Dedifferentiated amniotic fluid mesenchymal stem cell (primary cell): Measurements from ENCODE around the gene BPTF.
"Not testable (repeated sequence)": the region's sequence is repeated elsewhere in the genome, so short reads cannot be mapped to it uniquely, and the experiment has no call there.

ENCODE experiments used
- DNase-seq: peaks from one replicate; pipeline ENCODE4 v3.0.0-alpha.2; 2016; ENCODE audit errors: extremely low spot score

BPTF gene

DNA sequence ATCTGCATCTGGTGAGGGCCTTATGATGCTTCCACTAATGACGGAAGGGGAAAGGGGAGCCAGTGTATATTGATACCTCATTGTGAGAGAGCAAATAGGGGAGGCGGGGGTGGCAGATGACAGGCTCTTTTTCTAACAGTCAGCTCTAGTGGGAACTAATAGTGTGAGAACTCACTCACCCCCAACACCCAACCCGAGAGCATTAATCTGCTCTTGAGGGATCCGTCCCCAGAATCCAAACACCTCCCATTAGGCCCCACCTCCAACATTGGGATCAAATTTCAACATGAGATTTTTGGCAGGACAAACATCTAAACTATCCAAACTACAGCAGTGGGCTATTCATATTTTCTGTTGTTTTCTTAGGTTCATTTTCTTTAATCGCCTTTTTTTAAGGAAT is 54.4 kb downstream of the BPTF start:
- DNase-seq: no peak

GRCh38 chr17:67881083-67881482 is 55.8 kb downstream of the BPTF start:
- DNase-seq: no peak

- DNase-seq: no peak
These were observed 59.4 kb downstream of the BPTF start for GRCh38 chr17:67884741-67885140.

- peak; percentile 19 for DNase-seq
These were observed 66.3 kb downstream of the BPTF start for GRCh38 chr17:67891481-67892119.

GRCh38 chr17:67902511-67903231 is 77.4 kb downstream of the BPTF start:
- DNase-seq: no peak

DNA sequence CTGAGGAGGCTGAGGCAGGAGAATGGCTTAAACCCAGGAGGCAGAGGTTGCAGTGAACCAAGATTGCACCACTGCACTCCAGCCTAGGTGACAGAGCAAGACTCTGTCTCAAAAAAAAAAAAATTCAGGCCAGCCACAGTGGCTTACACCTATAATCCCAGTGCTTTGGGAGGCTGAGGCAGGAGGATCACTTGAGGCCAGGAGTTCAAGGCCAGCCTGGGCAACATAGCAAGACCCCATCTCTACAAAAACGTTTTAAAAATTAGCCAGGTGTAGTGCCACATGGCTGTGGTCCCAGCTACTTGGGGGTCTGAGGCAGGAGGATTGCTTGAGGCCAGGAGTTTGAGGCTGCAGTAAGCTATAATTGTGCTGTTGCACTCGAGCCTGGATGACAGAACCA is 80.0 kb downstream of the BPTF start:
- not testable (repeated sequence) for DNase-seq

DNA sequence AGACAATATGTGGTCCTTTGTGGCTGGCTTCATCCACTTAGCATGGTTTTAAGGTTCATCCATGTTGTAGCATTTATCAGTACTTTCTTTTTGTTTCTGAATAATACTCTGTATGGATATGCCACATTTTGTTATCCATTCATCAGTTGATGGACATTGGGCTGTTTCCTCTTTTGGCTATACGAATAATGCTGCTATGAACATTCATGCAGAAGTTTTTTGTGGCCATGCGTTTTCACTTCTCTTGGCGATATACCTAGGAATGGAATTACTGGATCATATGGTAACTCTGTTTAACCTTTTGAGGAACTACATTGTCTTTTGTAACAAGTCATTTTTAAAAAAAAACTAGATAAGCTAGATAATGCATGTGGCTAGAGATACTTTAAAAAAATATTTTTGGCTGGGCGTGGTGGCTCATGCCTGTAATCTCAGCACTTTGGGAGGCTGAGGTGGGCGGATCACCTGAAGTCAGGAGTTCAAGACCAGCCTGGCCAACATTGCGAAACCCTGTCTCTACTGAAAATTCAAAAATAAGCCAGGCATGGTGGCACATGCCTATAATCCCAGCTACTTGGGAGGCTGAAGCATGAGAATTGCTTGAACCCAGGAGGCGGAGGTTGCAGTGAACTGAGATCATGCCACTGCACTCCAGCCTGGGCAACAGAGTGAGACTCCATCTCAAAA is 85.0 kb downstream of the BPTF start:
- DNase-seq: not testable (repeated sequence)

GRCh38 chr17:67911059-67911782 is 85.9 kb downstream of the BPTF start:
- DNase-seq: no peak

DNA sequence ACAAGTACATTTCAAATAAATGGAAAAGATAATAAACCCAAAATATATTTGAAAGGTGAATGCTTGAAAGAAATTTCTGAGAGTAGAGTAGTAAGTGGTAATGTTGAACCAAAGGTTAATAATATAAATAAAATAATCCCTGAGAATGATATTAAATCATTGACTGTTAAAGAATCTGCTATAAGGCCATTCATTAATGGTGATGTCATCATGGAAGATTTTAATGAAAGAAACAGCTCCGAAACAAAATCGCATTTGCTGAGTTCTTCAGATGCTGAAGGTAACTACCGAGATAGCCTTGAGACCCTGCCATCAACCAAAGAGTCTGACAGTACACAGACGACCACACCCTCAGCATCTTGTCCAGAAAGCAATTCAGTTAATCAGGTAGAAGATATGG is 86.8 kb downstream of the BPTF start:
- DNase-seq: no peak

DNA sequence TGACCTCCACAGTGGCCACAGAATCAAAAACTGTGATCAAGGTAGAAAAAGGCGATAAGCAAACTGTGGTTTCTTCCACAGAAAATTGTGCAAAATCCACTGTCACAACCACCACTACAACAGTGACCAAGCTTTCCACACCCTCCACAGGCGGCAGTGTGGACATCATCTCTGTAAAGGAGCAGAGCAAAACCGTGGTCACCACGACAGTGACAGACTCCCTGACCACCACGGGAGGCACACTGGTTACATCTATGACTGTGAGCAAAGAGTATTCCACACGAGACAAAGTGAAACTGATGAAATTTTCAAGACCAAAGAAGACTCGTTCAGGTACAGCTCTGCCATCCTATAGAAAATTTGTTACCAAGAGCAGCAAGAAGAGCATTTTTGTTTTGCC is 87.4 kb downstream of the BPTF start:
- DNase-seq: no peak

DNA sequence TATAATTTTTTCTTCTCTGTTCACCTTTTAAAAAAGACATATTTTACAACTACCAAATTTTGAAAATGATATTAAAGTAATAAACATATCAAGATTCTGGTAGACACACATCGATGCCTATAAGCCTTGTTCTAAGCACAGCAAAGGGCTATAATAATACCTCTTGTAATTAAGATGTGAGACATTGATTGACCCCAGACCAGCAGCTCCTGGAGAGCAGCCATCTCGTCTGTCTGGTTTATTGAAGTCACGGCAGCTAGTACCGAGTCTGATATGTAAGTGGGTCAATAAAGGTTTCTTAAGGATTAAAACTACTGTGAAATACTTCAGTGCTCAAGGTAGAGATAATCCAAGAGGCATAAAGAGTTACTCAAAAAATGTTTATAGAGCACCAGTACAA is 94.9 kb downstream of the BPTF start:
- DNase-seq: no peak

DNA sequence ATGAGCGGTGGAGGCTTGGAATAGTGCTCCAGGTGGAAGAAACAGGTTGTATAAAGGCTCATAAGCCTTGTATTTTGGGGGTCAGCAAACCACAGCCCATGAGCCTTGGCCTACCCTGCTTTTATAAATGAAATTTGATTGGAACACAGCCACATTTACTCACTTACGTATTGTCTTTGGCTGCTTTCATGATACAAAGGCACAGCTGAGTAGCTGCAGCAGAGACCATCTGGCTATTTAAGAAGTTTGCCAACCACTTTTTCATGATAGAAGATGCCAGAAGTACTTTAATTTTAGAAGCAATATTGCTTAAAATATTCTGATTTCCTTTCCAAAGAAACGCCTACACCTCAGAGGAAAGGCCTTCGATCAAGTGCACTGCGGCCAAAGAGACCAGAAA is 97.2 kb downstream of the BPTF start:
- DNase-seq: no peak

DNA sequence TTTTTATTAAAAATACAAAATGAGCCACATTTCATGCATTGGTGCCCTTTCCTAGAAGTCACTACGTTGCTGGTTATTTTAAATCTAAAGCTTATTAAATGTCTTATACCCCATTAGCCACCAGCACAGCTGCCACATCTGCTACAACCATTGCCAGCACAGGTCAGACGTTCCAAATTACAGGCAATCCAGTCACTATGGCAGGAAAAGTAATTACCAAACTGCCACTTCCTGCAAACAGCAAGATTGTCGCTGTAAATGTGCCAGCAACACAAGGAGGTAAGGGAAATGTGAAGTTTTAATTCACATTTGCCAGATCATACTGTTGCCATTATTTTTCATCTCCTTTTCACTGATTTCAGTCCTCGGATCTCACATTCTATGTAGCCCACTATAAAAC is 103.5 kb downstream of the BPTF start:
- not testable (repeated sequence) for DNase-seq

GRCh38 chr17:67931227-67931626 is 105.9 kb downstream of the BPTF start:
- no peak for DNase-seq

DNA sequence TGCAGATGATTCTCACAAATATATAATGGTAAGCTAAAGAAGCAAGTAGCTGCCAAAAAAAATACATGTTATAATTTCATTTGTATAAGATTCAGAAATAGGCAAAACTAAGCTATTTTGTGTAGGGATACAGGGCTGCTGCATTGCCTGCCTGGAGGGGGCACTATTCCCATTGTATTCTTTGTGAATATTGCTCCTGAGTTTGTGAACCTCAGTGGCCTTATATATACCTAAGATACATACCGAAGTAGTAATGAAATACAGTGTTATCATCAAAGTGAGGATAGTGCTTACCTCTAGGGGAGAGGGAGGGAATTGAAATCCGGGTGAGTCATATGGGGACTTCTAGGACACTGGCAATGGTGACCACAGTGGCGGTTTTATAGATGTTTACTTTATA is 117.5 kb downstream of the BPTF start:
- DNase-seq: no peak

GRCh38 chr17:67944035-67944434 is 118.7 kb downstream of the BPTF start:
- no peak for DNase-seq

DNA sequence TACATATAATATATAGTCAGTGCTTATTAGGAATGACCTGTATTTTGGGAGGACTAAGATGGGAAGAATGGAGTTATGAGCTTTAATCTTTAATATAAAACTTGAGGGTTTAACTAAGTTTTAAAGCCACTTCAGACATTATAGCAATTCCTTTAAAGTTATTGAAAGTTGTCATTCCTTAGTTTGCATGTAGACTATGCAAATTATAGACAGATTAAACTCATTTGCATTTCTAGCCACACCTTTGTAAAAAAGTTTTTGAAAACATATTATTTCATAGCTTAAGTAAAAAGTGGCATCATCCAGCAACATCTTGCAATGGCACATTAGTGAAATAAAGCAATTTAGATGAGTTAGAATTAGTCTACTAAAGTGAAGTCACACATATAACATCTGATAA is 121.2 kb downstream of the BPTF start:
- DNase-seq: no peak

GRCh38 chr17:67947325-67947813 is 122.1 kb downstream of the BPTF start:
- no peak for DNase-seq

DNA sequence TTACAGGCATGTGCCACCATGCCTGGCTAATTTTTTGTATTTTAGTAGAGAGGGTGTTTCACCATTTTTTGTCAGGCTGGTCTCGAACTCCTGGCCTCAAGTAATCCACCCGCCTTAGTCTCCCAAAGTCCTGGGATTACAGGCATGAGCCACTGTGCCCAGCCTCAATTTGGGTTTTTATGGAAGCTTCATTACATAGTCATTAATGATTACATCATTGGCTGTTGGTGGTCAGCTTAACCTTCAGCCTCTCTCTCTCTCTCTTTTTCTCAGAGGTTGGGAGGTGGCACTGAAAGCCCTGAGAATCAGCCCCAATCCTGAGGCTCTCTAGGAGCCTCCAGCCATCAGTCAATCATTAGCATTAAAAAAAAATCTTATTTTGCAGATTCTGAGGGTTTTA is 125.6 kb downstream of the BPTF start:
- no peak for DNase-seq

- no peak for DNase-seq
These were observed 134.2 kb downstream of the BPTF start for GRCh38 chr17:67959510-67959909.

- not testable (repeated sequence) for DNase-seq
These were observed 135.0 kb downstream of the BPTF start for GRCh38 chr17:67960276-67960675.

- DNase-seq: not testable (repeated sequence)
These were observed 136.9 kb downstream of the BPTF start for GRCh38 chr17:67962156-67962555.
